Activated CD4-positive, alpha-beta T cell treated with anti-CD3 and anti-CD28 coated beads, Interleukin-2, Interleukin-4, amounts not matched to agents 100 ng/mL and 50 ng/mL, durations not matched to agents 16 hours and 8 hours (primary cell): Measurements from ENCODE around the gene PLPP6.

Source experiments
- DNase-seq: peaks from one replicate; pipeline ENCODE4 v3.0.0-alpha.2; 2020; ENCODE audit warnings: low spot score

The PLPP6 gene

DNA sequence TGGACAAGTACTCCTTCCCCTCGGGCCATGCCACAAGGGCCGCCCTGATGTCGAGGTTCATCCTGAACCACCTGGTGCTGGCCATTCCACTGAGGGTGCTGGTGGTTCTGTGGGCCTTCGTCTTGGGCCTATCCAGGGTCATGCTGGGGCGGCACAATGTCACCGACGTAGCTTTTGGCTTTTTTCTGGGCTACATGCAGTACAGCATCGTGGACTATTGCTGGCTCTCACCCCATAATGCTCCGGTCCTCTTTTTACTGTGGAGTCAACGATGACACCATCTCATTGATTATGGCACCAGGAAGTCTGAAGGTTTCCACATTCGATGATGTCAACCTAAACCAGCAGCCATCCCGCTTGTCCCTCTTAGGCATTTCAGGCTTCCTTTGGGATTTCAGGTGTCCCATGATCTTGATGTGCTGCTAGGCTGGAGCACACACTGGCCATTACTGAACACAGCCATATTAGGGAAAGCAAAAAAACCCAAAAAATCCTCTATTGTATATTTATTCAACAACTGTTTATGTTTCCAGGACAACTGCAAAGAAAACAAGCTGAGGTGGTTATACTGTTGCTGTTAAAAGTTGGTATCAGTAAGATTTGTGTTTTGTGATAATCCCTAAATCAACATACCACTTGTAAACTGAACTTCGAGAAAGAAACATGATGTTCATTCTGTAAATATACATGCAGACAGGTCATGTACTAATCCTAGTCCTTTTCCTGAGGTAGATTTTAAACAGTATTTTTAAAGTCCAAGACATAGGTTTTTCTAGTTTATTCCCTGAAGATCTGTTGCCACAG, 1.1 kb downstream of the PLPP6 start:
- DNase-seq = no peak

DNA sequence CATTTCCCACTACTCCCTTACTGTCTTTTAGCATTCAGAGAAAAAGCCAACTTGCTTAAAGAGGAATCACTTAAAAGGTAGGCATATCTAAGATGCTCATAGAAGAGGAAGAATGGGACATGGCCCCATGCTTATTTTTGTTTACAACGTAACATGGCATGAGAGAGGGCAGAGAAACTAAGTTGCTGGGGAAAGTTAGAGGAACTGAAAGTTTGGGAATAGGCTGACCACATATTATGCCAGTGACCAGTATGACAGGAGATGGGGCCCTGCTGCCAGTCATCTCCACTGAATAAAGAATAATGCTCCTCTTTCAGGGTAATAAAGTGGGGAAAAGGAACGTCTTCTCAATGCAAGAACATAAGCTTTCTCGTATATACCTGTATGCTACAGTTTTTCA, 1.9 kb downstream of the PLPP6 start:
- DNase-seq = no peak

DNA sequence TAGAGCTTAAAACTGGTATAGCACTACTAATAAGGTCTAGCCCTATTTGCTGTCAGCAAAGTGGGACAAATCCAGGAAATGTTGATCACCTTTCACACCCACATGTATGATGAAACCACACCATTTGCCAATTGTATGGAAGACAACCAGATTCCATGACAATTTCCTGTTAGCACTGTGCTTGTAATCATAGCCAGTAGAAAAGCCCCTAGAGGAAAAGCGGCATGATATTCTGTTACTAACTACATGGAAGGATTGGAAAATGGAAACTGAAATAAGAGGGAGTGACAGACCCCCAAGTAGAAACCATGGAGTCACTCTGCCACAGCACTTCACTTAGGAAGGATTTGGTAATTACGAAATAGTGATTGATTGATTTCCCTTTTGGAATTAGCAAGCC, 3.3 kb downstream of the PLPP6 start:
- DNase-seq = no peak

- peak; percentile 22 for DNase-seq
Measured at GRCh38 chr9:4666042-4666699, 4.1 kb downstream of the PLPP6 start, which contains the start of gene SPATA6L. TSS of gene SPATA6L (minus strand) at chr9:4666480. CDS start at chr9:4666250, 230 bp downstream.

DNA sequence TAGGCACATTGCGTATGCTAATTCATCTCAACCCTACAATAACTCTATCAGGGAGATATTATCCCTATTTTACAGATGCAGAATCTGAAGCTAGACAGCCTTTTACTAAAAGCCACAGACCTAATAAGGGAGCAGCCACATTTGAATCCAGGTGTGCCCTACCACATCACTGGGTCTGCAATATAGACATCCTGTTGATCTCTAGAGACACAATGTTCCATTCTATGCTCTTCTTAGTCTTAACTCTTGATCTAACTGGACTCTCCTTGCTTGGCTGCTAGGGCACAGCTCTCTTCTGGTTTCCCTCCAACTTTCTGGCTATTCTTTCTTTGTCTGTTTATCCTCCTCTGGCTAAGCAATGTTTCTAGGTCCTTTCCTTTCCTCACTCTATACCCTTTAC, 5.6 kb downstream of the PLPP6 start:
- no peak for DNase-seq

DNA sequence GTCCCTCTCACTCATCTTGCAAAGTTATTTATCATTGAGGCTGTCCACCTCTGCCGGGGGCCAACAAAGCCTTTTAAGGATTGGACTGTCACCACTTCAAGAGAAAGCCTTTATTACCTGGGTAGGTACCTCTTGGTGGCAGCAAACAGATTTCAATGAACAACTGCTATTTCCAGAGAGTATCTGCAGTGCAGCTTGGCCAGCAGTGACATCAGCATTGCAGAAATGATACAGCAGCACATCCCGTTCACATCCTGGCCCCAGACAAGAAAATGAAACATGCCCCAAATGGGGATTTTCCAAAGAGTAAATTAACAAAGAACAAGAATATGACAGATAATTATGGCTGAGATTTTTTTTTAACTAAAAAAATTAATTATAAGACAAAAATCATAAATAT, 6.5 kb downstream of the PLPP6 start:
- no peak for DNase-seq

GRCh38 chr9:4669890-4670289, 7.8 kb downstream of the PLPP6 start:
- no peak for DNase-seq

GRCh38 chr9:4670591-4670990, 8.5 kb downstream of the PLPP6 start:
- no peak for DNase-seq

DNA sequence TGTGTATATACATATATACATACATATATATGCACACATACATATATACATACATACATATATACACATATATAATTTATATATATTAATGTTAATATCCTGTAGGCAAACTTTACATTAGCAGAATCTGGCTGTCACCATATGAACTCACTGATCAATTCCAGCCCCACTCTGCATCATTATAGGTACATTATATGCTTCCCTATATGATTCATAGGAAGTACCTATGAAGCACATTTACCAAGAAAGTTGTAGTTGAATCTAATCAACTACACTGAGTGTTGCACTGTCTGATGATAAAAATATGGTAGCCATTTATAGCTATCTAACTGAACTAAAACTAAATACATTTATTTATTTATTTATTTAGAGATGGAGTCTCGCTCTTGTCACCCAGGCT, 9.6 kb downstream of the PLPP6 start:
- DNase-seq = no peak

- DNase-seq = no peak
Measured at GRCh38 chr9:4674783-4675182, 12.7 kb downstream of the PLPP6 start.

- no peak for DNase-seq
Measured at GRCh38 chr9:4677392-4677791, 15.3 kb downstream of the PLPP6 start.

DNA sequence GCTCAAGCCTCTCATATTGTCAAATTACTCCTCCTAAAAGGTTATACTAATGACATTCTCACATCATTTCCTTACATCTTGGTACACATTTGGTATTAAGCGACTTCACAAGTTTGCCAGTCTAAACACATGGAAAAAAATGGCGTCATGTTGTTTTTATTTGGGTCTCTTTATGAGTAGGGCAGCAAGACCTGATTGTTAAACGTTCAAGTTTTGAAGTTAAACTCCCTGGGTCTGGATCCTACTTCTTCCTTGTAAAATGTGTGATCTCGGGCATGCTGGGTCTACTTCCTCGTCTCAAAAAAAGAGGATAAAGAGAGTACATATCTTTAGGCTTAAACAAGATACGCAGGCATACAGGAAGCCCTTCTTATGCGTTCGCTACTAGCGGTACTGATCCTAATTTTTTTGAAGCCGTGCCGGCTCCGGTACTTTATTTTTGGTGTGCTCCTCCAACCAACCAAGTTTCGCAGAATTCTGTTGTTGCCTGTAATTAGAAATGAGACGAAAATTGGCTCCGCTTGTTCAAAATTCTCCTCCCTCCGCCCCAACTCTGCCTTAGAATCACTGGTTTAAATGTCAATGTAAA, 16.7 kb downstream of the PLPP6 start:
- DNase-seq = peak; percentile 38

- peak; percentile 98 for DNase-seq
Measured at GRCh38 chr9:4679268-4680172, 17.4 kb downstream of the PLPP6 start, which contains the start of gene CDC37L1. TSS of gene CDC37L1 (plus strand) at chr9:4679569. CDS start at chr9:4679768, 199 bp downstream.

GRCh38 chr9:4680173-4680525, 18.1 kb downstream of the PLPP6 start:
- DNase-seq = no peak

DNA sequence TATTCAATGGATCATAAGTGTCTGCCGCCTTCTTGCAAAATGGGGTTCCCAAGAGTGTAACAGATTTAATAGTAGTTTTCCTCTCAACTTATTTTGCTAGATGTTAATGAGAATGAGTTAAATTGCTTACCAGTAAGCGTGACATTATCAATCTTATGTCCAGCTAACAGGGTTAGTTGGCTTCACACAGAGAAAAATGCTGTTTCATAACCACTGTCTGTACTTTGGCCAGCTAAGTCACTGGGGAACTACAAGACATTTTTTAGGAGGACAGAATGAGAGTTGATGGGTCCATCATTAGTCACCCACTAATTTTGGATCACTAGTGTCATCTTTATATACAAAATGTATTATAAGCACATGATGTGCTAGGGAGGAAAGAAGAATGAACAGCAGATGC, 18.7 kb downstream of the PLPP6 start:
- no peak for DNase-seq

DNA sequence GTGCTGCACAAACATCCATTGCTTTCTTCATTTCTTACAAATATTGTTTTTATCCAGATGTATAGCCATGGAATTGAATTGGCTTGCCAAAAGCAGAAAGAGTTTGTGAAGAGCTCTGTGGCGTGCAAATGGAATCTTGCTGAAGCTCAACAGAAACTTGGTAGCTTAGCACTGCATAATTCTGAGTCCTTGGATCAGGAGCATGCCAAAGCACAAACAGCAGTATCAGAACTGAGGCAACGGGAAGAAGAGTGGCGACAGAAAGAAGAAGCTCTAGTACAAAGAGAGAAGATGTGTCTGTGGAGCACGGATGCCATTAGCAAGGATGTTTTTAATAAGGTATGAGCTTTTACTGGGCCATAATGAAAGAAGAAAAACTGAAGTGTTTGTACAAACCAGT, 22.7 kb downstream of the PLPP6 start:
- no peak for DNase-seq

GRCh38 chr9:4686112-4686511, 24.0 kb downstream of the PLPP6 start:
- peak; percentile 9 for DNase-seq

- DNase-seq = no peak
Measured at GRCh38 chr9:4686584-4686983, 24.5 kb downstream of the PLPP6 start.

DNA sequence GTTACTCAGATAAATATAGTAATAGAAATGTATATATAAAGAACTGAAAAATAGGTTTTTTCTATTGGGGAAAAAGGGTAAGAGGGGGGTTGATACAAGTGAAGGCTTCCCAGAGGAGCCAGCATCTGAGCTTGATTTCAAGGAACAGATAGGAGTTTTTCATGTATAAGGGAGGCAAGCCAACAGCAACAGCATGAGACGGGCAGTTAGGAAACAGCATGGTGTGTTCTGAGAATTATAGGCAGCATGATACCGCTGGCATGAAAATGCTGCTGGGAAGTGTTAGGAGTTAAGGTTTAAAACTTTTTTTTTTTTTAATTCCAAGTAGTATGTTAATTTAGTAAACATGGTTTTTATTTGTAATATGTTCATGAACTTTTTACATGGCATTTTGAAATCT, 26.9 kb downstream of the PLPP6 start:
- no peak for DNase-seq

DNA sequence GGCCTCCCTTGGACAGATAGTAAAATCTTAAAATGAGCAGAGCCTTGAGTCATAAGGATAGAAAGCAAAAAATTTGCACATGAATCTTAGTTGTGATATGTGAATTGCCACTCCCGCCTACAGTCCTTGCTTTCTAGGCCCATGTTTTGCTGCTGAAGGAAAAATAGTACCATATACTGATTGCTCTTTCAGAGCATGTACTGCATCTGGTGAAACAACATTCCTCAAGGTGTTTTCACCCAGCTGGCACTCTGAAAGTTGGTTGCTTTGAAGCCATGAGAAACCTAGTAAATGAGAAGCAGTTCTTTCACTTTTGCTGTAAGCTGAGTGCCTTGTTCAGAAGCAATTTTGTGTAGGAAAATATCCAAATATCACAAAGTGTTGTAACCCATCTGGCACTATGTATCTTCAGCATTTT, 27.6 kb downstream of the PLPP6 start:
- DNase-seq = peak; percentile 44

DNA sequence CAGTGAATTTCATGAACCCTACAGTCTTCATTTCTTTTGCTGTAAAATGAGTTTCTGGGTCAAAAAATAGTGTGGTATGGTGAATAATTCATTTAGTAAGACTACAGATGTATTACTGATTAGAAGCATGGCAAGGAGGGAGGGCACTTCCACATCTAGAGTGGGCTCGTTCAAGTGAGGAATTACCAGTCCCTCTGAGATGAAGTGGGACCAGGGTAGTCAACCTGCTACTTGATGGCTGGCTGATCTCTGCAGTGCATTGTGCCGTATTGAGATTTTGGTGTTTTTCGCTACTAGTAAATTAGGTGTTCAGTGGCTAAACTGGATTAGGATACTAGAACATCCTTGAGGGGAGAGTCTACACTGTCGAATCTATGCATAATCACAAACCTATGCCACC, 28.1 kb downstream of the PLPP6 start:
- DNase-seq = peak; percentile 7

DNA sequence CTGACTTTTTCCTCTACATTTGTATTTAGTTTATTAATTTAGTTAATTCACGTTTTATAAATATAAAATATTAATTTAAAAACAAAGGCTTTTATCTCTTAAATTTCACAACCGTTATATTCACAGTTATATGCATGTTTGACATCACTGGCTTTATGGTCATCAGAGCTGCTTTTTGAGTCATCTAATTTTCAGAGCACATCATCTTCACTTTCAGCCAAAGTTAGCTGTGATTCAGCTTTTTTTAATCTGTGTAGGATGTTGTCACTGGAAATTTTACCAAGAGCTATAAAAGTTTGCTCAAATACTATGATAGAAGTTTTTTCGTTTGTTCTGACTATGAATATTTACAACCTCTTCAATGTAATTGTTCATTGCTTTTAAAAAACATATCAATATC, 29.7 kb downstream of the PLPP6 start:
- peak; percentile 27 for DNase-seq
